DND-41 (cell line): ENCODE data around the gene OR6B2.

Experiments
- EZH2 ChIP-seq: IDR thresholded peaks from 3 replicates; pipeline ENCODE4 v1.6.1; 2012; ENCODE audit warnings: borderline replicate concordance, low read depth, mild to moderate bottlenecking, moderate library complexity, low read length, inconsistent platforms; ENCODE audit not compliant: severe bottlenecking
- TF ChIP-seq, protein P1 (sequence below): IDR thresholded peaks from 2 replicates; pipeline ENCODE4 v1.5.1; 2012; ENCODE audit warnings: borderline replicate concordance, low read length, moderate library complexity, mild to moderate bottlenecking; ENCODE audit not compliant: poor library complexity, severe bottlenecking; ENCODE audit errors: extremely low read depth

DNA sequence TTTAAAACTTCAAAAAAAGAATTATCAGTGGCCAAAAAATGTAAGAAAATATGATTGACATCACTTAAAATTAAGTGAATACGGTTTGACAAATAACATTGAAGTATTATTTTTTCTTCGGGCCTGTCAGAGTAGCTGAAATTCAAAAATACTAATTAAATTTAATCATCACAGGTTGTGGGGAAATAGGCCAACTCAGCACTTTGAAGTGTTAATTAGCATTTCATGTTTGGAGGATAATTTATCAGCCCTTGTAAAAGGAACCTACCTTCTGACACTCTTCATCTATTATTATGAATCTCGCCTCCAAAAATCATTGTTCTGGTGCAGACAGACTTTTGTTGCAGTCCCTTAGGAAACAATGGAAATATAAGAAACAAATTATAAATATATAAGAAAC lies 40.7 kb upstream of the OR6B2 start:
- TF ChIP-seq, protein P1, sequence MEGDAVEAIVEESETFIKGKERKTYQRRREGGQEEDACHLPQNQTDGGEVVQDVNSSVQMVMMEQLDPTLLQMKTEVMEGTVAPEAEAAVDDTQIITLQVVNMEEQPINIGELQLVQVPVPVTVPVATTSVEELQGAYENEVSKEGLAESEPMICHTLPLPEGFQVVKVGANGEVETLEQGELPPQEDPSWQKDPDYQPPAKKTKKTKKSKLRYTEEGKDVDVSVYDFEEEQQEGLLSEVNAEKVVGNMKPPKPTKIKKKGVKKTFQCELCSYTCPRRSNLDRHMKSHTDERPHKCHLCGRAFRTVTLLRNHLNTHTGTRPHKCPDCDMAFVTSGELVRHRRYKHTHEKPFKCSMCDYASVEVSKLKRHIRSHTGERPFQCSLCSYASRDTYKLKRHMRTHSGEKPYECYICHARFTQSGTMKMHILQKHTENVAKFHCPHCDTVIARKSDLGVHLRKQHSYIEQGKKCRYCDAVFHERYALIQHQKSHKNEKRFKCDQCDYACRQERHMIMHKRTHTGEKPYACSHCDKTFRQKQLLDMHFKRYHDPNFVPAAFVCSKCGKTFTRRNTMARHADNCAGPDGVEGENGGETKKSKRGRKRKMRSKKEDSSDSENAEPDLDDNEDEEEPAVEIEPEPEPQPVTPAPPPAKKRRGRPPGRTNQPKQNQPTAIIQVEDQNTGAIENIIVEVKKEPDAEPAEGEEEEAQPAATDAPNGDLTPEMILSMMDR = no peak
- no peak for TF ChIP-seq EZH2
